ENCODE data around the gene PEX12. TPM values are rescaled to one million over a fixed set of nuclear protein-coding genes. Genes with fewer than 3 reads are reported as not detected.

The PEX12 gene
- total RNA-seq, 1 experiment from 2014 or later = 6.8 TPM

DNA sequence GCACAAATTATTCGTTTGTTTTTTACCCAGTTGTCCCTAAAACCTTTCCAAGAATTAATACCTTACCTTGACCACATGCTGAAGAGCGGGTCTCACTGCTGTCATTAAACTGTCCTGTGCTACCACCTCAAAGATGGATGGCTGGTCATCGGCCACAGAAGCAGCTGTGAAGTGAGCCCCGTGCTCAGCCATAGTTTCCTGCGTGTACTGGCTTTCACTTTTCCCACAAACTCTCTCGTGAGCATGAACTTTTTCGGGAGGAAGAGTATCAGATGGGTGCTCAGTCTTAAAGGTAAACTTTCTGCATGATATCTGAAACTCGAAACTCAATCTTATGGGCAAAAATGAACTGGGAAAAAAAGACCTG, 558 bp downstream of the PEX12 start:
- intact Hi-C loops (cut with micrococcal nuclease) = no loop called here
- POLR2A ChIA-PET = interaction anchor here (0.7 to 7.6 kb wide), 16 partner anchors 9 to 555 kb away, joined by 3 to 327 read pairs (median 4); partner anchors contain the start of genes AP2B1, SLFN12, SLFN5 and TAF15
- Mint-ChIP-seq H3K4me3 (ENCODE audit: unreplicated experiment) (peak overlapping the region; percentile 89), H3K27ac (ENCODE audit: low read depth, unreplicated experiment) (peak overlapping the region; percentile 92), H3K27me3 (ENCODE audit: insufficient read depth, unreplicated experiment) (no peaks in the 10 kb centered on the region), H3K4me1 (ENCODE audit: insufficient read depth, unreplicated experiment) (no peaks in the 10 kb centered on the region), H3K9me3 (ENCODE audit: unreplicated experiment) (no peaks in the 10 kb centered on the region), H3K36me3 (ENCODE audit: insufficient read depth, unreplicated experiment) (peaks cover 14% of the 10 kb centered on the region)
- TF ChIP-seq, protein P1, sequence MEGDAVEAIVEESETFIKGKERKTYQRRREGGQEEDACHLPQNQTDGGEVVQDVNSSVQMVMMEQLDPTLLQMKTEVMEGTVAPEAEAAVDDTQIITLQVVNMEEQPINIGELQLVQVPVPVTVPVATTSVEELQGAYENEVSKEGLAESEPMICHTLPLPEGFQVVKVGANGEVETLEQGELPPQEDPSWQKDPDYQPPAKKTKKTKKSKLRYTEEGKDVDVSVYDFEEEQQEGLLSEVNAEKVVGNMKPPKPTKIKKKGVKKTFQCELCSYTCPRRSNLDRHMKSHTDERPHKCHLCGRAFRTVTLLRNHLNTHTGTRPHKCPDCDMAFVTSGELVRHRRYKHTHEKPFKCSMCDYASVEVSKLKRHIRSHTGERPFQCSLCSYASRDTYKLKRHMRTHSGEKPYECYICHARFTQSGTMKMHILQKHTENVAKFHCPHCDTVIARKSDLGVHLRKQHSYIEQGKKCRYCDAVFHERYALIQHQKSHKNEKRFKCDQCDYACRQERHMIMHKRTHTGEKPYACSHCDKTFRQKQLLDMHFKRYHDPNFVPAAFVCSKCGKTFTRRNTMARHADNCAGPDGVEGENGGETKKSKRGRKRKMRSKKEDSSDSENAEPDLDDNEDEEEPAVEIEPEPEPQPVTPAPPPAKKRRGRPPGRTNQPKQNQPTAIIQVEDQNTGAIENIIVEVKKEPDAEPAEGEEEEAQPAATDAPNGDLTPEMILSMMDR (IDR thresholded peaks at IDR 0.05; ENCODE audit: unreplicated experiment) = no peak
- TSS peak; percentile 79 for BruUV-seq (replicated peaks)
- CTCF ChIA-PET = interaction anchor here (1.2 to 1.9 kb wide), 3 partner anchors 9 to 193 kb away, joined by 3 to 9 read pairs (median 5); partner anchors contain the start of gene AP2B1
- DNase-seq (ENCODE audit: unreplicated experiment) = no peak

DNA sequence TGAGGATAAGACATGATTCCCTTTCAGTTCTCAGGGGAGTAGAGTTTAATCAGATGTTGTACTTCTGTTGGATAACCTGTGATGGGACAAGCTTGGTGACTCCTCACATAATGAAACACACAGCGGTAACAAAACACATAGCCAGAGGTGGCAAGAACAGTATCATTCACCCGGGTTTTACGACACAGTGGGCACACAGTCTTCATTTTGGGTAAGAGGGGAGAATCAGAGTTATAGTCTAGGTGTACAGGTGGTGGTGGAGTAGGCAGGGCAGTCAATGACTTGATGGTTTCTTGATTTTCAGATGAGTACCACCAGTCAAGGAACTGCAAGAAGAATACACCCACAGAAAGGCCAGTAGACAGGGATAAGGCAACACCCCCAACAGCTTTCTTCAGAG, 2.6 kb downstream of the PEX12 start:
- H3K9me3 Mint-ChIP-seq (ENCODE audit: unreplicated experiment) = no peaks in the 10 kb centered on the region
- no peak overlapping the region for H3K27ac Mint-ChIP-seq (ENCODE audit: low read depth, unreplicated experiment)
- POLR2A ChIA-PET = interaction anchor here (1.0 to 7.6 kb wide), 4 partner anchors 7 to 18 kb away, joined by 3 to 327 read pairs (median 56); partner anchors contain the start of gene AP2B1
- H3K4me1 Mint-ChIP-seq (ENCODE audit: insufficient read depth, unreplicated experiment) = peaks cover 1% of the 10 kb centered on the region
- H3K4me3 Mint-ChIP-seq (ENCODE audit: unreplicated experiment) = no peak overlapping the region
- CTCF ChIA-PET = interaction anchor here (0.6 to 0.8 kb wide), 3 partner anchors 146 to 1375 kb away, joined by 3 to 4 read pairs (median 4); no protein-coding TSS in a partner anchor
- H3K27me3 Mint-ChIP-seq (ENCODE audit: insufficient read depth, unreplicated experiment) = no peaks in the 10 kb centered on the region
- H3K36me3 Mint-ChIP-seq (ENCODE audit: insufficient read depth, unreplicated experiment) = peaks cover 16% of the 10 kb centered on the region
- no TSS peak for BruUV-seq (replicated peaks)
- DNase-seq (ENCODE audit: unreplicated experiment) = no peak
- intact Hi-C loops (cut with micrococcal nuclease) = no loop called here
- TF ChIP-seq, protein P1 (IDR thresholded peaks at IDR 0.05; ENCODE audit: unreplicated experiment) = no peak

DNA sequence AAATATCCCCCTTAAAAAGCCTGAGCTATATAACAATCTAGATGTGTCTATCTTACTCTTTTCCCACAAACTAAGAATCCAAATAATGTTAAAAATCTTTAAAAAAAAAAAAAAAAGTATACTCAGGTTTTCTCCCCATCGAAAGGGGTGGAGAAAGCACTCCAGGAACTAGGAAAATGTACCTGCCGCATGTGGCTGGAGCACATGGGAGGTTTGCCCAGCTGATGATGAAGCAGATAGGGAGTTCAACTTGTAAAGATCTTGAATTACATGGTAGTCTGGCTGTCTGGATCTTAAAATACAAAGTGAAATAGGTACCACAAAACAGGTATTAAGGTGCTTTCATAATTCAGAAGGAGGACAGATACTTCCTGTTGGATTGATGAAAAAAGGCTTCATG, 9.0 kb downstream of the PEX12 start:
- no TSS peak for BruUV-seq (replicated peaks)
- ChIA-PET CTCF (interaction anchor here (0.6 to 1.5 kb wide), 2 partner anchors 11 to 257 kb away, joined by 3 to 5 read pairs; no protein-coding TSS in a partner anchor), POLR2A (interaction anchor here (0.7 to 5.0 kb wide), 5 partner anchors 9 to 1365 kb away, joined by 3 to 108 read pairs (median 28); partner anchors contain the start of genes AP2B1, PEX12 and SLFN5)
- peaks cover 22% of the 10 kb centered on the region for H3K4me1 Mint-ChIP-seq (ENCODE audit: insufficient read depth, unreplicated experiment)
- H3K27me3 Mint-ChIP-seq (ENCODE audit: insufficient read depth, unreplicated experiment) = peaks cover 9% of the 10 kb centered on the region
- H3K36me3 Mint-ChIP-seq (ENCODE audit: insufficient read depth, unreplicated experiment) = peaks cover 21% of the 10 kb centered on the region
- TF ChIP-seq, protein P1 (IDR thresholded peaks at IDR 0.05; ENCODE audit: unreplicated experiment) = no peak
- H3K27ac Mint-ChIP-seq (ENCODE audit: low read depth, unreplicated experiment) = peak overlapping the region; percentile 59
- no peaks in the 10 kb centered on the region for H3K9me3 Mint-ChIP-seq (ENCODE audit: unreplicated experiment)
- no peak for DNase-seq (ENCODE audit: unreplicated experiment)
- peak overlapping the region; percentile 77 for H3K4me3 Mint-ChIP-seq (ENCODE audit: unreplicated experiment)
- intact Hi-C loops (cut with micrococcal nuclease) = no loop called here

DNA sequence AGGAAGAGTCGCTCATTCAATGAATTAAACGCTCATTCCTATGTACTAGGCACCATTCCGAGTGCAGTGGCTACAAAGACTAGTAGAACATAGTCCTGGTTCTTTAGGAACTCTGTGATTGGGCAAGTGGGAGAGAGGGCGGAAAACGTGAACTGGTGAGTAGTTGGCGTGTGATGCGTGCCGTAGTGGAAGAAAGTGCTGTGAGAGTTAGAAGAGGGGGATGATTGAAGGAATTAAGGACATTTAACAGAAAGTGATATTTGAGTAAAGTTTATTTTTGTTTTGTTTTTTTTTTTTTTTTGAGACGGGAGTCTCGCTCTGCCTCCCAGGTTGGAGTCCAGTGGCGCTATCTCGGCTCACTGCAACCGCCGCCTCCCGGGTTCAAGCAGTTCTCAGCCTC, 9.8 kb downstream of the PEX12 start:
- TF ChIP-seq, protein P1 (IDR thresholded peaks at IDR 0.05; ENCODE audit: unreplicated experiment) = no peak
- no TSS peak for BruUV-seq (replicated peaks)
- no peaks in the 10 kb centered on the region for H3K9me3 Mint-ChIP-seq (ENCODE audit: unreplicated experiment)
- peaks cover 22% of the 10 kb centered on the region for H3K4me1 Mint-ChIP-seq (ENCODE audit: insufficient read depth, unreplicated experiment)
- H3K36me3 Mint-ChIP-seq (ENCODE audit: insufficient read depth, unreplicated experiment) = peaks cover 16% of the 10 kb centered on the region
- peak overlapping the region; percentile 65 for H3K27ac Mint-ChIP-seq (ENCODE audit: low read depth, unreplicated experiment)
- intact Hi-C loops (cut with micrococcal nuclease) = no loop called here
- CTCF ChIA-PET = interaction anchor here (0.6 to 1.5 kb wide), 3 partner anchors 12 to 256 kb away, joined by 3 to 5 read pairs (median 3); no protein-coding TSS in a partner anchor
- peak; percentile 57 for DNase-seq (ENCODE audit: unreplicated experiment)
- POLR2A ChIA-PET = interaction anchor here (0.6 to 5.0 kb wide), 18 partner anchors 9 to 607 kb away, joined by 3 to 108 read pairs (median 5); partner anchors contain the start of genes AP2B1, CCT6B, PEX12 and SLFN12L
- peaks cover 17% of the 10 kb centered on the region for H3K27me3 Mint-ChIP-seq (ENCODE audit: insufficient read depth, unreplicated experiment)
- peak overlapping the region; percentile 77 for H3K4me3 Mint-ChIP-seq (ENCODE audit: unreplicated experiment)
